Activated T-cell treated with anti-CD3 and anti-CD28 coated beads, Interleukin-2, amount 50 U/mL, for 72 hours (primary cell): ENCODE data around the gene CD207. TPM values are rescaled to one million over a fixed set of nuclear protein-coding genes. Genes with fewer than 3 reads are reported as not detected.
A peak's percentile ranks its signal among the peaks of the same experiment; 100 is the strongest.

Experiments used
- ATAC-seq, 2 donors: fragments of 150-1000 bp; cut with Tn5 transposase; replicated peaks in 1 of 2; 2 replicates each; pipeline ENCODE4 v1.10.0; 2021; ENCODE audit warnings: moderate library complexity in 2 of 2, mild to moderate bottlenecking in 1 of 2
- DNase-seq, 2 donors: peaks; one replicate each; pipeline ENCODE4 v3.0.0; 2021 to 2022; ENCODE audit warnings: mixed read lengths in 1 of 2
- H3K27ac Mint-ChIP-seq: one replicate; pipeline ENCODE4 v1.8.0; 2022; ENCODE audit warnings: mild to moderate bottlenecking, moderate library complexity, mixed read lengths
- H3K27me3 Mint-ChIP-seq: one replicate; pipeline ENCODE4 v1.8.0; 2022; ENCODE audit warnings: low read depth, mixed read lengths
- H3K36me3 Mint-ChIP-seq, 2 donors: one replicate each; pipeline ENCODE4 v1.8.0; 2022; ENCODE audit warnings: mixed read lengths in 2 of 2, mild to moderate bottlenecking in 1 of 2; ENCODE audit not compliant: insufficient read depth in 2 of 2
- H3K4me1 Mint-ChIP-seq: one replicate; pipeline ENCODE4 v1.8.0; 2022; ENCODE audit warnings: low read depth, mixed read lengths
- H3K4me3 Mint-ChIP-seq, 2 donors: one replicate each; pipeline ENCODE4 v1.8.0; 2022; ENCODE audit warnings: mild to moderate bottlenecking in 2 of 2, mixed read lengths in 2 of 2, moderate library complexity in 2 of 2
- H3K9me3 Mint-ChIP-seq, 2 donors: one replicate each; pipeline ENCODE4 v1.8.0; 2022; ENCODE audit warnings: mixed read lengths in 2 of 2
- total RNA-seq, 2 donors: library from RNA; stranded (reverse); gene quantifications; one replicate each; pipeline ENCODE4 v1.2.3, GENCODE V29; 2022

CD207 gene
- total RNA-seq, 2 donors from 2014 or later: not detected

- H3K4me3 Mint-ChIP-seq: no peak overlapping the region
- H3K4me1 Mint-ChIP-seq: no peaks in the 10 kb centered on the region
- peaks cover 10% of the 10 kb centered on the region for H3K27me3 Mint-ChIP-seq
- peaks cover 2 to 3% of the 10 kb centered on the region in 2 donors for H3K9me3 Mint-ChIP-seq
- DNase-seq: no peak
- no peak for ATAC-seq
- H3K27ac Mint-ChIP-seq: no peak overlapping the region
- peaks cover 2 to 3% of the 10 kb centered on the region in 2 donors for H3K36me3 Mint-ChIP-seq
These were observed 6.8 kb upstream of the CD207 start for GRCh38 chr2:70842401-70842800.

DNA sequence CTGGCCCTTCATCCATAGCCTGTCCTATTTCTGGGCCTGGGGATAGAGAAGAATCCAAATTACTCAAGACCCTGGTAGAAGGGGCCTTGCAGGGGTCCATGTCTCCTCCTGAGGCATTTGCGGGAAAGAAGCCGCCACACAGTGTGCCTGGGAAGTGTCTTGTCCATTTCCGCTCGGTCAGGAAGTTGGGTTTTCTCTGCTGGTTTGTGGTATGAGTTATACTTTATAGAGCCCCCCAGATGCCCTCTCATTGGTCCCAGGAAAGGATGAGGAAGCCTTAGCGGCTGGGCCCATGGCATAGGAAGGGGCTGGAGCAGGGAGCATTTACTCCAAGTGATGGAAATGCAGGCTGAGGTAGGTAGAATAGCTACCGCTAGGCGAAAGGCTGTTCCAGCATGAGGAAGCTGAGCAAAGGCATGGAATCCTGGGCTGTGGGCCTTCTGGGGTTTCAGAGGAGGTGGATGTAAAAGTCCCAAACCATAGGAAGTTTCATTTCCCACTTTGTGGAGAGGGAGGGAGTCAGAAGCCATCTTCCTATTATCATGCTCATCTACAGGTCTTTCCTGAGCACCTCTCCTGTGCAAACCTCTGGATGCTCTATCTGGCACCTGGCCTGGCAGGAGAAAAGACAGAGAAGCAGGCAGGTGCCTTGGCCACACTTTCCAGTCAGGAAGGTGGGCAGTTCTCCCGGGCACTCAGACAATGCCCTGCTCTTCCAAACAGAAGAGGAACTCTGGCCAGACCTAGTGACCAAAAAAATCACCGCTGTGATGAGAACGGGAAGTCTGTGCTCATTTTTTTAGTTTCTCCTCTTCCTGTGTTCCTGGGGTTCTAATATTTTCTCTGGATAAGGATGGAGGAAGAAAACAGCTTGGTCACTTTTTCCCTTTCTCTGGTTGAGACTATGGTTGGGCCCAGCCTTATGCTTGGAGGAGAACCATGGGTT, 2.6 kb upstream of the CD207 start:
- Mint-ChIP-seq H3K27ac (no peak overlapping the region), H3K9me3 (peaks cover 0 to 2% of the 10 kb centered on the region in 2 donors), H3K4me1 (no peaks in the 10 kb centered on the region), H3K27me3 (peaks cover 19% of the 10 kb centered on the region), H3K4me3 (no peak overlapping the region), H3K36me3 (peaks cover 1 to 2% of the 10 kb centered on the region in 2 donors)
- DNase-seq (no peak), ATAC-seq (no peak)

- Mint-ChIP-seq H3K4me3 (no peak overlapping the region), H3K36me3 (no peaks in the 10 kb centered on the region), H3K4me1 (no peaks in the 10 kb centered on the region), H3K27ac (no peak overlapping the region), H3K9me3 (no peaks in the 10 kb centered on the region), H3K27me3 (peaks cover 18% of the 10 kb centered on the region)
- no peak for ATAC-seq
- DNase-seq: no peak
These were observed 735 bp downstream of the CD207 start for GRCh38 chr2:70834881-70835280.

DNA sequence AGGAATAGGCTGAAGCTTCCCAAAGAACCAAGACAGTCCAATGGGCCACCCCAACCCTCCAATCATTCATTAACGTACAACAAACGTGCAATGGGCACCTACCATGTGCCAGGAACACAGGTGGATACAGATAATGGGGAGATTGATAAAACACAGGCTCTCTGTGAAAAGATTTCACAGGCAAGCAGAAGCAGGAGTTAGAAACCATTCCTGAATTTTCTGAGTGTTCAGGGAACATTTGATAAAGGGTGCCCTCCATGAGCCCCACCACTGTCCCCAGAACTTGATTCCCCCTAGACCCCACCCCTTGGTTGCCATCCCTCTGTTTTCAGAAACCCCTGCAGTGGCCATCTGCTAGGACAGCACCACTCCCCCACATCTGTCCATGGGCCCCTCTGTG, 1.5 kb downstream of the CD207 start:
- Mint-ChIP-seq H3K4me1 (peaks cover 2% of the 10 kb centered on the region), H3K27ac (no peak overlapping the region), H3K36me3 (no peaks in the 10 kb centered on the region), H3K4me3 (no peak overlapping the region), H3K27me3 (peaks cover 19% of the 10 kb centered on the region), H3K9me3 (no peaks in the 10 kb centered on the region)
- no peak for ATAC-seq
- no peak for DNase-seq

DNA sequence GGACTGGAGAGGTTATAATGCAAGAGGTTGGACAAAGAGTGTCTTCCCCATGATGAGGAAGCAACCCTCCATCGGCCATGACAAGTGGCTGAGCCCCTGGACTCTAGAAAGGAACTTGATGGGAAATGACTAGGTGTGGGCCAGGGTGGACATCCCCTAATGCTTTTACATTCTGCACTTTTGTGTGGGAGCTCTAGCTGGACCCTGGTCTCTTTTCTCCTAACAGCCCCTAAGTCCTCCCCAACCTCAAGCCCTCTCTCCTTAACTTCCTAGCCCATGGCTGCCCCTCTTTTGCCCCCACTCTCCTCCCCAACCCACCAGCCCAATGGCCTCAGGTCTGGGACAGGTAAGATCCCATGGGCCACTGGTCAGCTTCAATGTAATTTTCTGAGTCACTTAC, 2.4 kb downstream of the CD207 start:
- H3K9me3 Mint-ChIP-seq: no peaks in the 10 kb centered on the region
- H3K27ac Mint-ChIP-seq: no peak overlapping the region
- no peak overlapping the region for H3K4me3 Mint-ChIP-seq
- peaks cover 6% of the 10 kb centered on the region for H3K4me1 Mint-ChIP-seq
- ATAC-seq (no peak), DNase-seq (no peak)
- no peaks in the 10 kb centered on the region for H3K36me3 Mint-ChIP-seq
- H3K27me3 Mint-ChIP-seq: peaks cover 19% of the 10 kb centered on the region

DNA sequence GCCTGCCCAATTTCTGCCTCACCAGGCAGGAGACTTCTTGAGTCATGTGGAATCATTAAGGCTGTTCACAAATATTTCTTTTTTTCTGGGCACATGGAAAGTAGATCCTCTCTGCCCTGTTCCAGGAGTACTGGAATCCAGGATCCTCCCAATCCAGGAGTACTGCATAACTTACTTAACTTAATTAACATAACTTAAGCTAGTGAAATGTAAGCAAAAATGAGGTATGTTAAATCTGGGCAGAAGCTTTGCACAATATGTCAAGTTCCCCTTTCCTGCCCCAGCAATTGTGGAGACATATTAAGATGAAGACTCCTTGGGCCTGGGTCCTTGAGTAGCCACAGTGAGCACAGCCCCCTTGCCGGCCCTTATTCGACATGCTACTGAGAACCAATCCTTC, 3.2 kb downstream of the CD207 start:
- Mint-ChIP-seq H3K36me3 (no peaks in the 10 kb centered on the region), H3K27me3 (peaks cover 19% of the 10 kb centered on the region), H3K9me3 (no peaks in the 10 kb centered on the region), H3K27ac (no peak overlapping the region), H3K4me1 (peaks cover 14% of the 10 kb centered on the region), H3K4me3 (no peak overlapping the region)
- no peak for ATAC-seq
- DNase-seq: no peak

- H3K4me3 Mint-ChIP-seq: no peak overlapping the region
- ATAC-seq (no peak), DNase-seq (no peak)
- no peaks in the 10 kb centered on the region for H3K9me3 Mint-ChIP-seq
- peaks cover 19% of the 10 kb centered on the region for H3K27me3 Mint-ChIP-seq
- H3K4me1 Mint-ChIP-seq: peaks cover 19% of the 10 kb centered on the region
- no peak overlapping the region for H3K27ac Mint-ChIP-seq
- no peaks in the 10 kb centered on the region for H3K36me3 Mint-ChIP-seq
These were observed 3.8 kb downstream of the CD207 start for GRCh38 chr2:70831861-70832260.

DNA sequence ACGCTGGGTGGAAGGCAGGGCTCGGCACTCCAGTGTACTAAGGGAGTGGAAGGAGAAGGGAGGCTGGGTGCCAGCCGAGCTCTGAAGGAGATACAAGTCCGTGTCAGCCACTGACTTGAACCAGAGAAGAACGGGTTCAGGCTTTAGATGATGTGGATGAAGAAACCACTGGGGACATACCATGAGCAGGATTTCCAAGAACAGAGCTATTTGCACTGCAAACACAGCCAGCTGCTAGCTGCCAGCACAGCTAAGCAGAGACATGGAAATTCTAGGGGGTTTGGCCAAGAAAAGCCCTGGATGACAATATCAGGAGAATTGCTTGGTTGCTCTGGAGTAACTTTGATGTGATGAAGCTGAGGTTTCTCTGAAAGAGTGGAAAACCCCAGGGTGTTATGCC, 5.2 kb downstream of the CD207 start:
- ATAC-seq (no peak), DNase-seq (no peak)
- Mint-ChIP-seq H3K9me3 (no peaks in the 10 kb centered on the region), H3K36me3 (no peaks in the 10 kb centered on the region), H3K27ac (no peak overlapping the region), H3K27me3 (peaks cover 18% of the 10 kb centered on the region), H3K4me3 (no peak overlapping the region), H3K4me1 (peaks cover 26% of the 10 kb centered on the region)

DNA sequence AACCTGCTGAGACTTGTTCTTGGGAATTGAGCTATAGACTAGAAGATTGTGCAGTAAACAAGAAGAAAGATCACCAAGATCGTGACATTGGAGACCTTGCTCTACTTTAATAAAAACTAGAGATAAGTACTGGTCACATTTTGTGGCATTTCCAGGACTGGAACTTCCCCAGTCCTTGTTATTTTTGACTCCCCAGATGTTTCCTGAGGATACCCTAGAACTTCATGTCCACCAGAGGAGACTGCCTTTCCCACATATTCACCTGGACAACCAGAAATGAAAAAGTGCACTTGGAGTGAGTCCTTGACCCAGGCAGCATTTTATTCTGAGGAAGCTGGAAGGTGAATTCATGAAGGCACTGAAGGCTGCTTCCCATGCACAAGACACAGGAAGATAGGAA, 5.7 kb downstream of the CD207 start:
- Mint-ChIP-seq H3K4me3 (no peak overlapping the region), H3K27ac (no peak overlapping the region), H3K27me3 (peaks cover 13% of the 10 kb centered on the region), H3K4me1 (peaks cover 26% of the 10 kb centered on the region), H3K9me3 (no peaks in the 10 kb centered on the region), H3K36me3 (no peaks in the 10 kb centered on the region)
- ATAC-seq (no peak), DNase-seq (no peak)

DNA sequence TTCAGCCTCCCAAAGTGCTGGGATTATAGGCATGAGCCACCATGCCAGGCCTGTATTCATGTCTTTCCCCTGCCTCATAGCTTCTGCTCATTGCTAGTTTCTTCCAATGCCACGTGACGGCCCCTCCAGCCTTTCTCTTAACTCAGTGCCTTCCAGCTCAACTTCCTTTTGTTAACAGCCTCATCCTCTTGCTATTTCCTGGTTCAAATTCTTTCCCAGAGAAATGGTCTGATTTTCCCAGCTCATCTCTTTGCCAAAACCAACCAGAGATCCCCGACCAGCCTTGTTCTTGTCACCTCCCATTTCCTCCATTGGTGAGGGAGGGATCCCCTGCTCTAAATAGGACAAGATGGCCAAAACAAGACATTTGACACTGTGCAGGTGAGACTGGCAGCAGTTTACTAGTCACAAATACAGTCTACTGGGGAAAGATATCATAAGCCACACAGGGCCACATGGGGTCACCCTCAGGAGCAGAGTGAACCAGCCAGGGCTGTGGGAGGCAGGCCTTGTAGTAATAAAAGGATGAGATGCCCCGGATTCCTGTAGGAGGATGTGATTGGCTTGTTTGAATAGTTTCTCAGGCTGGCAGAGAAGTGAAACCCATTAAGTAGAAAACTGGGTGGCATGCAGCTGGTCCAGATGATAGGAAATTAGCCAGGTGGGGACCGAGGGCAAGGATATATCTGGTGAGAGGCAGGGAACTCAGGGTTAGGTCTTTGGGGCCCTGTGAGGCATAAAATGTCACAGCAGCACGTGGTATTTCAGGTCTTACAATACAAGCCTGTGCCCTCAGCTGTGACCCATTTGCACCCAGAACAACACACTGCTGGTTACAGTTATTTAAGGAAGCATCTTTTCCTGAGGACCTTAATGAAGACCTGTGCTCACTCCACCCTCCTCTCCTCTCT, 6.4 kb downstream of the CD207 start:
- no peak for ATAC-seq
- DNase-seq: no peak
- Mint-ChIP-seq H3K27me3 (peaks cover 12% of the 10 kb centered on the region), H3K9me3 (no peaks in the 10 kb centered on the region), H3K36me3 (no peaks in the 10 kb centered on the region), H3K27ac (no peak overlapping the region), H3K4me3 (no peak overlapping the region), H3K4me1 (peaks cover 26% of the 10 kb centered on the region)

DNA sequence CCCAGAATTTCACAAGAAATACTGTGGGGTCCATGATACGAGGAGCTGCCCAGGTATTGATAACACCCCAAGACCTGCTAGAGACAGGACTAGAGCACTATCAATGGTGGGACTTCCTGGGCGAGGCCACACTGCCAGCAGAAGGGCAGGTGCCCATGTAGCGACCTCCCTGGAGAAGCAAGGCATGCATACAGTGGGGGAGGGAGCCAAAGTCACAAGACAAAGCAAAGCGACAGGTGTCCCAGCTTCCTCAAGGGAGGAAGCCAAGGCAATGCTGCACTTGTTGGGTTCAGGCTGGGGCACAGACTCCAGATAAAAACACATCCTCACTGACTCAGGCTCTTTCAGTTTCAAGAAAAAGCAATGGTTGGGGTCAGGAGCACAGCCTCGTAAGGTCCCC, 7.5 kb downstream of the CD207 start:
- no peak for DNase-seq
- Mint-ChIP-seq H3K36me3 (no peaks in the 10 kb centered on the region), H3K4me3 (no peak overlapping the region), H3K27ac (no peak overlapping the region), H3K27me3 (peaks cover 6% of the 10 kb centered on the region), H3K9me3 (no peaks in the 10 kb centered on the region), H3K4me1 (peaks cover 26% of the 10 kb centered on the region)
- ATAC-seq: no peak

DNA sequence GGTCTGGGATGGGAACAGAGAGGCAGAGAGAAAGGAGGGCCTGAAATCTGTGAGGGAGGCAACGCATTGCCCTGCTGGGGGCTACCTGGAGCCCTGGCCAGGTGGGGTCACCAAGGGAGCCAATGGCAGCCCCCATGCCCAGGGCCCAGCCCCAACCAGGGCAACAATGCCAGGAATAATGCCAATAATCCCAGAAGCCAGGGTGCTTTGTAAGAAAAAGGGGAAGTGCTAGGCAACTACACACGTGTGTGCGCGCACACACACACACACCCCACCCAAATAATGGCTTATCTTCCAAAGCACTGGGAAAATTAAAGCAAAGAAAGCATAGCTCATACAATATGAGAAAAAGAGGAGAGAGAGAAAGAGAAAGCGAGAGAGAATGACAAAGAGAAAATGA, 8.2 kb downstream of the CD207 start:
- H3K36me3 Mint-ChIP-seq: no peaks in the 10 kb centered on the region
- H3K27me3 Mint-ChIP-seq: peaks cover 6% of the 10 kb centered on the region
- ATAC-seq (no peak), DNase-seq (no peak)
- peak overlapping the region; percentile 10 to 44 for H3K4me3 Mint-ChIP-seq
- peaks cover 26% of the 10 kb centered on the region for H3K4me1 Mint-ChIP-seq
- no peaks in the 10 kb centered on the region for H3K9me3 Mint-ChIP-seq
- H3K27ac Mint-ChIP-seq: peak overlapping the region; percentile 55

- ATAC-seq: peak; percentile 56 to 59
- Mint-ChIP-seq H3K9me3 (no peaks in the 10 kb centered on the region), H3K36me3 (no peaks in the 10 kb centered on the region), H3K4me1 (peaks cover 26% of the 10 kb centered on the region), H3K27me3 (peaks cover 6% of the 10 kb centered on the region), H3K27ac (peak overlapping the region; percentile 55), H3K4me3 (peak overlapping the region; percentile 10 to 44)
- DNase-seq: no peak
These were observed 8.8 kb downstream of the CD207 start for GRCh38 chr2:70826696-70827350.
